ENCODE measurements around the gene KSR2. TPM values are rescaled to one million over a fixed set of nuclear protein-coding genes. Genes with fewer than 3 reads are reported as not detected.

Gene KSR2
- total RNA-seq, 1 experiment from 2014 or later: 1.3 TPM

DNA sequence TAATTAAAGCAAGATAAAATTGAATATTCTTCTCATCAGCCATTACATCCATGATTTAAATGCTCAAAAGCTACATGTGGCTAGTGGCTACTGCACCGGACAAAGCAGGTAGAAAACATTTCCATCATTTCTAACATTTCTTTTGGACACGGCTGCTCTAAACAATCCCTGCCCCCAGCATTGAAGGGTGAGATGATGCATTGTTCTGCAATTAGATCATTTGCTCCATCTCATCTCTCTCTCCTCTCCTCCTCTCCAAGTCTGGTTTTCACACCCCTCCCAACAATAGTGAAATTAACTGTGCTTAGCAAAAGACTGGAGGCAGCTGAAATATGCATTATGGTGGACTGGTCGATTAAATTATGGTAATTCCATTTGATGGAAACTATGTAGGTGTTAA is 288.5 kb downstream of the KSR2 start:
- no peak overlapping the region for H4K8ac ChIP-seq (replicated peaks; ENCODE audit: insufficient read length, low read depth, low read length)
- no peaks in the 10 kb centered on the region for H3K9me3 ChIP-seq (ENCODE audit: control insufficient read depth, low read depth, low read length)
- no peak overlapping the region for H3T11ph ChIP-seq (ENCODE audit: low read length)
- no CpG with 5 or more reads among the region's 3 CpGs for WGBS (ENCODE audit: extremely low coverage, insufficient read length, low lambda C conversion rate)
- H3K27ac ChIP-seq (ENCODE audit: insufficient read length, low read depth, low read length): no peak overlapping the region
- H4K20me1 ChIP-seq (ENCODE audit: control insufficient read depth, insufficient read depth, insufficient read length): no peaks in the 10 kb centered on the region
- no peak for DNase-seq
- H2BK20ac ChIP-seq (ENCODE audit: low read depth, low read length, poor library complexity, severe bottlenecking): no peak overlapping the region
- peaks cover 4% of the 10 kb centered on the region; the same call in 1 of the 2 replicates for H3K4me1 ChIP-seq (ENCODE audit: insufficient read depth, low read length)
- Mint-ChIP-seq H3K9me3 (no peaks in the 10 kb centered on the region), H3K36me3 (ENCODE audit: insufficient read depth in 1 of 3, low read depth in 3 of 3) (no peaks in the 10 kb centered on the region), H3K4me1 (peaks cover 8 to 9% of the 10 kb centered on the region in 2 experiments), H3K27me3 (ENCODE audit: low read depth) (peaks cover 2% of the 10 kb centered on the region; the same call in 1 of the 2 replicates), H3K4me3 (no peak overlapping the region), H3K27ac (no peak overlapping the region)
- no peak overlapping the region for H3K56ac ChIP-seq (ENCODE audit: insufficient read length, low read depth, low read length)
- no peaks in the 10 kb centered on the region for H3K27me3 ChIP-seq (ENCODE audit: insufficient read depth, low read length)
- H3K14ac ChIP-seq (ENCODE audit: insufficient read depth, low read length): no peak overlapping the region
- H4K91ac ChIP-seq (ENCODE audit: insufficient read length, low read depth, low read length): no peak overlapping the region
- H2AK5ac ChIP-seq (ENCODE audit: insufficient read length, low read length): no peak overlapping the region
- H3K79me1 ChIP-seq (ENCODE audit: insufficient read depth, low read depth, low read length, poor library complexity, severe bottlenecking): no peaks in the 10 kb centered on the region
- H3K4me2 ChIP-seq (ENCODE audit: insufficient read depth, insufficient read length, low read length): no peak overlapping the region
- no peak overlapping the region for H3K4ac ChIP-seq (ENCODE audit: low read depth, low read length)
- no peak overlapping the region for H3K23ac ChIP-seq (ENCODE audit: insufficient read length, low read depth, low read length)
- TF ChIP-seq, protein P1, sequence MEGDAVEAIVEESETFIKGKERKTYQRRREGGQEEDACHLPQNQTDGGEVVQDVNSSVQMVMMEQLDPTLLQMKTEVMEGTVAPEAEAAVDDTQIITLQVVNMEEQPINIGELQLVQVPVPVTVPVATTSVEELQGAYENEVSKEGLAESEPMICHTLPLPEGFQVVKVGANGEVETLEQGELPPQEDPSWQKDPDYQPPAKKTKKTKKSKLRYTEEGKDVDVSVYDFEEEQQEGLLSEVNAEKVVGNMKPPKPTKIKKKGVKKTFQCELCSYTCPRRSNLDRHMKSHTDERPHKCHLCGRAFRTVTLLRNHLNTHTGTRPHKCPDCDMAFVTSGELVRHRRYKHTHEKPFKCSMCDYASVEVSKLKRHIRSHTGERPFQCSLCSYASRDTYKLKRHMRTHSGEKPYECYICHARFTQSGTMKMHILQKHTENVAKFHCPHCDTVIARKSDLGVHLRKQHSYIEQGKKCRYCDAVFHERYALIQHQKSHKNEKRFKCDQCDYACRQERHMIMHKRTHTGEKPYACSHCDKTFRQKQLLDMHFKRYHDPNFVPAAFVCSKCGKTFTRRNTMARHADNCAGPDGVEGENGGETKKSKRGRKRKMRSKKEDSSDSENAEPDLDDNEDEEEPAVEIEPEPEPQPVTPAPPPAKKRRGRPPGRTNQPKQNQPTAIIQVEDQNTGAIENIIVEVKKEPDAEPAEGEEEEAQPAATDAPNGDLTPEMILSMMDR (conservative IDR thresholded peaks at IDR 0.05): no peak
- H3K79me2 ChIP-seq (ENCODE audit: insufficient read depth, low read length): no peaks in the 10 kb centered on the region
- no peak overlapping the region for H2BK120ac ChIP-seq (ENCODE audit: low read depth, low read length, poor library complexity, severe bottlenecking)
- H3K23me2 ChIP-seq (ENCODE audit: insufficient read length, low read depth, low read length, poor library complexity, severe bottlenecking): no peaks in the 10 kb centered on the region
- no peak overlapping the region for H2BK12ac ChIP-seq (ENCODE audit: insufficient read length, low read depth, low read length)
- H2BK15ac ChIP-seq (ENCODE audit: low read depth, low read length): no peak overlapping the region
- no peak overlapping the region for H3K18ac ChIP-seq (ENCODE audit: insufficient read length, low read depth, low read length)
- no peak overlapping the region for H3K9ac ChIP-seq (ENCODE audit: extremely low read depth, insufficient read length, low read length)
- no peak overlapping the region for H2AFZ ChIP-seq (ENCODE audit: low read length)
- no peak overlapping the region for H2BK5ac ChIP-seq (ENCODE audit: insufficient read length, low read length)
- no peak overlapping the region for H4K5ac ChIP-seq (ENCODE audit: insufficient read length, low read depth, low read length)

All from H9 (cell line).